ENCODE results near the gene CLK2.

CLK2 gene

GRCh38 chr1:155273343-155274245, at the start of gene CLK2:
CLK2 (minus strand) TSS chr1:155273504; CDS start chr1:155270977, 2,527 bp downstream.
- DNase-seq = peak; percentile 90

DNA sequence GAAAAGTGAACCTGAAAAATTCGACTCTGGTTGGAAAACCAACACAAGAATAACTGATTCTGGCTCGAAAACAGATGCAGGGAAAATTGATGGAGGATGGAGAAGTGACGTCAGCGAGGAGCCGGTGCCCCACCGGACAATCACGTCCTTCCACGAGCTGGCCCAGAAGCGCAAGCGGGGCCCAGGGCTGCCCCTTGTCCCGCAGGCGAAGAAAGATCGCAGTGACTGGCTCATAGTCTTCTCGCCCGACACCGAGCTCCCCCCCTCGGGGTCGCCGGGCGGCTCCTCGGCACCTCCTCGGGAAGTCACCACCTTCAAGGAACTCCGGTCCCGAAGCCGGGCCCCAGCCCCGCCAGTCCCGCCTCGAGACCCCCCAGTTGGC, 49.3 kb upstream of the CLK2 start:
- DNase-seq = no peak

DNA sequence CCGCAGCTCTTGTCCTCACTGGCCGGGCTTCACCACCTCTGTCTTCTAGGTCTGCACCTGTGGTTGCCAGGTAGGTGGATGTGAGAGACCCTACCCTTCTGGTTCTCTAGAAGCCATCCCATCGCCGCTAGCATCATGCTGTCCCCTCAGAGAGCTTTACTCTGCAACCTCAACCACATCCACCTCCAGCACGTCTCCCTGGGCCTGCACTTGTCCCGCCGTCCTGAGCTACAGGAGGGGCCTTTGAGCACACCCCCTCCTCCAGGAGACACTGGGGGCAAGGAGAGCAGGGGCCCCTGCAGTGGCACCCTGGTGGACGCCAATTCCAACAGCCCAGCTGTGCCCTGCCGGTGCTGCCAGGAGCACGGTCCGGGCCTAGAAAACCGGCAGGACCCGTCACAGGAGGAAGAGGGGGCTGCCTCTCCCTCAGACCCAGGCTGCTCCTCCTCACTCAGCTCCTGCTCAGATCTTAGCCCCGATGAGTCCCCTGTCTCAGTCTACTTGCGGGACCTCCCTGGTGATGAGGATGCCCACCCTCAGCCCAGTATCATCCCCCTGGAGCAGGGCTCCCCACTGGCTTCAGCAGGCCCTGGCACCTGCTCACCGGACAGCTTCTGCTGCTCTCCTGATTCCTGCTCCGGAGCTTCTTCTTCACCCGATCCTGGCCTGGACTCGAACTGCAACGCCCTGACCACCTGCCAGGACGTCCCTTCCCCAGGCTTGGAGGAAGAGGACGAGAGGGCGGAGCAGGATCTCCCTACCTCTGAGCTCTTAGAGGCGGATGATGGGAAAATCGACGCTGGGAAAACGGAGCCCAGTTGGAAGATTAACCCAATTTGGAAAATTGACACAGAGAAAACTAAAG, 48.6 kb upstream of the CLK2 start:
- no peak for DNase-seq

DNA sequence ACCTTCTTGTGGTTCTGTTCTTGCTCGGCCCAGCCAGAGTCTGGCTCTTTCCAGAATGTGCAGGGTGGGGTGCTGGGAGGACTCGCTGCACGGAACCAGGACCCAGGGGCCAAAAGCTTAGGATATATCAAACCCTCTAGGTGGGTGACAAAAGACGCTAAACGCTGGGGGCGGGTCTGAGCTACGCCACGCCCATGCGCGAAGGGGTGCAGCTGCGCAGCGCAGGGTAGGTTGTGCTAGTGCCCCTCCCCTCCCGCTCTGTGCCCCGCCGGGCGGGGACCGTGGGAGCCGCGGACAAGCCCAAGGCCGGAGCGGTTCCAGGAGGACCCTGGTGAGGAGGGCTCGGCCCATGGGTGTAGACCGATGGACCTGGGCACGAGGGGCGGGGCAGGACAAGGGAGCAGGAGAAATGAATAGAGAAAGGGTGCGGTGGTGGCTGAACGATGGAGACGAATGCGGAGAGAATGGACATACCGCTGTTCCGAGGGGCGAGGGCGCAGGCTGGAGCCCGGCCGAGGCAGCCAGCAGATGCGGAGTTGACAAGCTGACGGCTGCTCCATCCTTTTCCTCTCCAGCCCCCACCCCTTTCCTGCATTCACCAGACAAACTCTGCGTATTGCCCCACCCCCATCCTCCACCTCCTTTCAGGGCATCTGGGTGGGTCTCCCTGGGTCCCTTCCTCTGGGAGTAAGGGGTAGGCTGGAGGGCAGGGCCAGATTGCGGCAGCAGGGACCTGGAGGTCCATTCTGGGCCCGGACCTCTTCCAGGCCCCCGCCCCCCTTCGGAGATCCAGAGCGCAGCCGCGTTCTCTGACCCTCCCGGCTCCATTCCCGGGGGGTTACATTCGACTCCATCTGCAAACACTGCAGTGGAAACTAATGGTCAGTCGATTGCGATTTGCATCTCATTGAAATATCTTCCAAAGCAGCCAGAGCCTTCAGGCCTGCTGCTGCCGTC, 47.6 kb upstream of the CLK2 start, which contains the start of gene RUSC1:
RUSC1 (plus strand) TSS at position 234 of the 957 bp plus-strand sequence. CDS start 880 bp downstream, outside the sequence.
- peak; percentile 79 for DNase-seq

GRCh38 chr1:155320252-155320651, 46.9 kb upstream of the CLK2 start:
- DNase-seq = no peak

DNA sequence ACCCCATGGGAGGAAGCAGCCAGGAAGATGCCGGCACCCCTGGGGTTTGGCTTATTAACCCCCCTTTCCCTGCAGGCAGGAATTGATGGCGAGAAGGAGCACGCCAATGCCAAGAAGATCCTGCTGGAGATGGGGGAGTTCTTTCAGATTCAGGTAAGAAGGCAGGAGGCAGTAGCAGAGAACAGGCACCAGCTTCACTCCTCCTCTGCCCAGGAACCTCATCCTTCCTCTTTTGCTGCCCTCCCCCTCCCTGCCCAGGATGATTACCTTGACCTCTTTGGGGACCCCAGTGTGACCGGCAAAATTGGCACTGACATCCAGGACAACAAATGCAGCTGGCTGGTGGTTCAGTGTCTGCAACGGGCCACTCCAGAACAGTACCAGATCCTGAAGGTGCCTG, 46.2 kb upstream of the CLK2 start:
- no peak for DNase-seq

GRCh38 chr1:155318082-155318481, 44.8 kb upstream of the CLK2 start:
- no peak for DNase-seq

- DNase-seq = no peak
Observed at GRCh38 chr1:155316922-155317321, 43.6 kb upstream of the CLK2 start.

DNA sequence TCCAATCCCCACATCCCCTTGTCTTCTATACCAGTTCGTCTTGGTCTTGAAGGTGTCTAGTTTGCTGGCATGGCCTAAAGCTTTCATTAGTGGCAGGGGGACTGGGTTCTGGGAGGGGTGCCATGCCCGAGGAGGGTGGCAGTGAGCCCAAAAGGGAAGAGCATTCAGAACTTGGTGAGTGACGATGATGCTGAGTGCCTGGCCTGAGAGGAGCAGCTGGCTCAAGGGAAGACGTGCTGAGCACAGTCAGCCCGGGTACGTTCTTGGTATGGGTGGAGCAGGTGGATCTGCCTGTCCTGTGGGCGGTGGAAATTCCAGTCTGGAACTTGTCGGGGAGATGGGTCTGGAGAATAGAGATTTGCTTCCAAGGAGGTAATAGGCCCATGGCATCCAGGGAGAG, 40.0 kb upstream of the CLK2 start:
- no peak for DNase-seq

DNA sequence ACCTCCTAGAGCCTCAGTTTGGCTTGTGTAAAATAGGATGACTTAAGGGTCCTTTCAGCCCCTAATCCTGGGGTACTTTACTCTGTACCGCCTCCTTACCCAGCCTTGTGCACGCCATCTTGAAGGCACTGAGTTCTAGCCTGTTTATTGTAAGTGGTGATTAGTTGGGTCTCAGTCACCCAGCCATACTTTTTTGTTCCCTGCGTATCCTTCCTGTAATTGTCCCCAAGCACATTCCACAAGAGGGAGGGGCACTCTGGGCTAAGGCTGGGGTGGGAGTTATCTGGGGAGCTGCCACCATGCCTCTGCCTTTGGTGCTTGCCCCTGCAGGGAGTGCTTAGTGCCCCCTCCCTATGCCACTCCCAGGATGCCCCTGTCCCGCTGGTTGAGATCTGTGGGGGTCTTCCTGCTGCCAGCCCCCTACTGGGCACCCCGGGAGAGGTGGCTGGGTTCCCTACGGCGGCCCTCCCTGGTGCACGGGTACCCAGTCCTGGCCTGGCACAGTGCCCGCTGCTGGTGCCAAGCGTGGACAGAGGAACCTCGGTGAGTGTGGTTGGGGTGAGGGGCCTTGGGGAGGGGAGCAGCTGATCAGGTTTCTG, 36.2 kb upstream of the CLK2 start:
- DNase-seq = no peak

DNA sequence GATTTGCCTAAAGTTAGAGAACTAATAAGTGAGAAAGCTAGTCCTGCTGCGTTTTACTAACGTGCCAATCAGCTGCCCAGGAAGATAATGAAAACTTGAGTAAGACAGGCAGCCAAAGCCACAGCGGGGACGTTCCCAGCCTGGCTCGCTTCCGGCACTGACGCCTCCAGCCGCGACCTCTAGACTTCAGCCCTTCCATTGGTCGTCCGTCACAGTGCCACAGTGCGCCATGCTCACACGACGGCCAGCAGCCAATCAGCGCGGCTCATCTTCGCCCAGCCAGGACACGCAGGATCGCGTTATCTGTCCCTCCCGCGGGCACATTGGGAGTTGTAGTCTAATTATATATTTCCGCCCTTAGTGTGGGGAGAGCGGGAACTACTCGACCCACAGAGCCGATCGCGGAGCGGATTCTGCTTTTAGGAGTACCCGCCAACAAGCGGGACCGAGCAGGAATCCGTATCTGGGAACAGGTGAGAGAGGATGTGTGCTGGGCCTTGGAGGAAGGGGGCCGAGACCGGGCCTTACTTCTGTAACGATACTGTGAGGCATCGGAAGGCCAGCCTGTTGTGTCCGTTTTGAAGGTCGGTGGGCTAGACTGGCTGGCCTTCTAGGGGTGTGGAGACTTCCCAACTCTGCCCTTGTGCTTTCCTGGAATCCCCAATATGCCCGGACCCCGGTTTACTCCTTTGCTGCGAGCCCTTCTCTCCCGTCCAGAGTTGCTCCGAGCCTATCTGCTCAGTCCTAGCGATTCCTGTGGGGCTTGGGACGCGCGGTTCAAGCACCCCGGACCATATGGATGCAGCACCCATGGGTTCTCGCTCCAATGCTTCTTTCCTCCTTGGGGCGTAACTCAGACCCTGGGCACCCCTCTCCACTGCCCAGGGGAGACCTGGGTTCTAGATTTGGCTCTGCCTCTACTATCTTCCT, 35.5 kb upstream of the CLK2 start, which contains the start of gene FDPS:
FDPS (plus strand) TSS at position 374 of the 930 bp plus-strand sequence. CDS start 924 bp downstream, outside the sequence.
- peak; percentile 97 for DNase-seq

DNA sequence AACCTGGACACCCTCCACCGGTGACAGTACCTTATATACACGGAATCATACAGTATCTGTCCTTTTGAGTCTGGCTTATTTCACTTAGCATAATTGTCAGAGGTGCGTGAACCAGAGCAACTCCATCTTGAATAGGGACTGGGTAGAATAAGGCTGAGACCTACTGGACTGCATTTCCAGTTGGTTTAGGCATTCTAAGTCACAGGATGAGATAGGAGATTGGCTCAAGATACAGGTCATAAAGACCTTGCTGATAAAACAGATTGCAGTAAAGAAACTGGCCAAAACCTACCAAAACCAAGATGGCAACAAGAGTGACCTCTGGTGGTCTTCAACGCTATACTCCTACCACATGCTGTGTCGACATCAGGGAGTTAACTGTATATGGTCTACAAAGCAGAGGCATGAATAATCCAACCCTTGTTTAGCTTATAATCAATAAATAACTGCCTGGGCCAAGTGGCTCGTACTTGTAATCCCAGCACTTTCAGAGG, 34.0 kb upstream of the CLK2 start:
- no peak for DNase-seq

DNA sequence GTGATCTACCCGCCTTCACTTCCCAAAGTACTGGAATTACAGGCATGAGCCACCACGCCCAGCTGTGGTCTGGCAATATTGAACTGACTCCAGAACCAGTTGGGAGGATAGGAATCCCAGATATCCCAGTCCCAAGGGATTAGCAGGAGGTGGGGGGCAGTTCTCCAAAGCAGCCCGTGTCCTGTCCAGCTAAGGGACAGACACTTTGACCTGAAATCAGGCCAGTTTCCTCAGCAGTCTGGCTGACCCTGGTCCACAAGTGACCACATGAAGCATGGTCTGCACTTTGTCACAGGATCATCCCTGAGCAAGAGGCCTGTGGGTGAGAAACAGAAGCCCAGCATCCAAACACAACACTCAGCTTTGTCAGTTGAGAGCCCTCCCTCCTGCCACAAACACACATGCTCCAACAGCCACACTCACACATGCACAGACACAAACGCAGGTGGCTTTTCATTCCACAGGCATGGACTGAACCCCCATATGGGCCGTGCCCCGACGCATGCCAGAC, 32.6 kb upstream of the CLK2 start:
- no peak for DNase-seq

DNA sequence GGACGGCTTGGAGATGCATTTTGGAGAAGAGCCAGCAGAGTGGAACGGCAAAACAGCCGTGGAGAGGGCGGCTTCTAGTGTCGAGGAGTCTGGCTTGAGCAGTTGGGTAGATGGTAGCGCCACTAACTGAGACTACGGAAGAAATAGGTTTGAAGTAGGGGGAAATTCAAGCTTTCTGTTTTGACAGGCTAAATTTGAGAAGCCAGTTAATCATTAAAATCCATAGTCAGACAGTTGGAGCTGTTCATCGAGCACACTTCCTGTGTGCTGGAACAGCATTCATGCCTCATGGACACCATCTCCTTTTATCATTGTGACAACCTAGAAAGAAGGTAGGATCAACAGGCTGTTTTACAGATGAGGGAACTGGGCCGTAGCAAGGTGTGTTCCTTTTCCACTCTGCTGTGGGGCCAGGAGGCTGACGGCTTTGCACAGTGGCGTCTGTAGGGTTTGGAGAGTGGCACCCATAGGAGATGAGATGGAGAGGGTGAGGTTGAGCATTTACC, 31.3 kb upstream of the CLK2 start:
- DNase-seq = no peak

GRCh38 chr1:155301342-155301841, 28.1 kb upstream of the CLK2 start, which contains the start of gene PKLR:
PKLR (minus strand) TSS chr1:155301438; CDS start chr1:155301395, 43 bp downstream.
- no peak for DNase-seq

GRCh38 chr1:155300553-155301329, 27.4 kb upstream of the CLK2 start:
- no peak for DNase-seq

DNA sequence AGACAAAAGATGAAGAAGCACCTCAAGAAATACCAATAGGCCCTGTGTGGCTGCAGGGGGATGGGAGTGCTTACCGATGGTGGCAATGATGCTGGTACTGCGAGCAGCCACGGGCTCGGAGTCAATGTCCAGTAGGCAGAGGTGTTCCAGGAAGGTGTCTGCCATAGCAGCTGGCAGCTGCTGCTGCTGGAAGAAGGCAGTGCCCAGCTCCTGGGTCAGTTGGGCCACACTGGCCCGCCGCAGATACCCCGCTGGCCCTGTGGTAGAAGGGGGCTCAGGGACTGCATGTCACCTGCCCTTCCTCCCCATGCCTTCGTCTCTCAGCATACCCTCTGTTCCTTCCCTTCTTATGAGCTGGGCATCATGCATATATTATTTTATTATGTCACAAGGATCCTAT, 26.7 kb upstream of the CLK2 start:
- DNase-seq = no peak

DNA sequence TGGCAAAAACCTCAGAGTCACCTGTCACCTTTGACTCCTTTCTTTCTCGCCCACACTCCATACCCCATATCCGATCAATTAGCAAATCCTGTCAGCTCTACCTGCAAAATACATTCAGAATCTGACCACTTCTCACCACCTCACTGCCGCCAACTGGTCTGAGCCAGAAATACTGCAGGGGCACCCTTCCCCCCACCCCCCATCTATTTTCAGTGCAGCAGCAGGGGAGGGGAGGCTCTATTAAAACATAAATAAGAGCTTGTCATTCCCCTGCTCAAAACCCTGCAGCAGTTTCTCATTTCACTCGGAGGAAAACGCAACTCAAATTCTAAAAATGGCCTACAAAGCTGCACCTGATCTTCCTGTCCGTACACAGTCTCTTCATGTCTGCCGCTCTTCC, 24.1 kb upstream of the CLK2 start:
- DNase-seq = no peak

GRCh38 chr1:155296661-155297060, 23.4 kb upstream of the CLK2 start:
- DNase-seq = no peak
